GM12872 (cell line): ENCODE data around the gene DNAAF5.

Source experiments
- TF ChIP-seq, protein P1 (sequence below): IDR thresholded peaks from 3 replicates; pipeline ENCODE4 v1.5.1; 2011; ENCODE audit warnings: low read depth, mild to moderate bottlenecking, low read length, moderate library complexity; ENCODE audit not compliant: insufficient read depth

The DNAAF5 gene

DNA sequence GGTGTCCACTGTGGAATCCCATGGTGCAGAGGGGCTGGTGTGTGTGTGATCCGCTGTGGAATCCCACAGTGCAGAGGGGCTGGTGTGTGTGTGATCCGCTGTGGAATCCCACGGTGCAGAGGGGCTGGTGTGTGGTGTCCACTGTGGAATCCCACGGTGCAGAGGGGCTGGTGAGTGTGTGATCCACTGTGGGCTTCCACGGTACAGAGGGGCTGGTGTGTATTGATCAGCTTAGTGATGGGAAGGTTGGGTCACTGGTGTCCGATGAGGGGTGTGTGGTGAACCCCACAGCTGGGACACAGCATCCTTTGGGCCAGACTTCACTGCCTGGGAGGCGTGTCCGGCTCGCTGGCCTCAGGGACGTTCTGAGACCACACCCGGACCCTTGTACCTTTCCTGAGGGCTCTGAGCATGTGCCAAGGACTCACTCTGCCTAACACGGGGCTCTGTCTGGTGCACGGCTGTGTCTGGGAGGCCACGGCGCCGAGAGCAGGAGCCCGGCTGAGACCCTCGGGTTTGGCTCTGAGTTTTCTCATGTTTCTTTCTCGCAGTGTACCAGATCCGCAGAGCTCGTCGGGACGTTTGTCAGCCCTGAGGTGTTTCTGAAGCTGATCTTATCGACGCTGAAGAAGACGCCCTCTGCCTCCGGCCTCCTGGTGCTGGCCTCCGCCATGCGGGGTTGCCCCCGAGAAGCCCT is 29.9 kb downstream of the DNAAF5 start:
- TF ChIP-seq, protein P1, sequence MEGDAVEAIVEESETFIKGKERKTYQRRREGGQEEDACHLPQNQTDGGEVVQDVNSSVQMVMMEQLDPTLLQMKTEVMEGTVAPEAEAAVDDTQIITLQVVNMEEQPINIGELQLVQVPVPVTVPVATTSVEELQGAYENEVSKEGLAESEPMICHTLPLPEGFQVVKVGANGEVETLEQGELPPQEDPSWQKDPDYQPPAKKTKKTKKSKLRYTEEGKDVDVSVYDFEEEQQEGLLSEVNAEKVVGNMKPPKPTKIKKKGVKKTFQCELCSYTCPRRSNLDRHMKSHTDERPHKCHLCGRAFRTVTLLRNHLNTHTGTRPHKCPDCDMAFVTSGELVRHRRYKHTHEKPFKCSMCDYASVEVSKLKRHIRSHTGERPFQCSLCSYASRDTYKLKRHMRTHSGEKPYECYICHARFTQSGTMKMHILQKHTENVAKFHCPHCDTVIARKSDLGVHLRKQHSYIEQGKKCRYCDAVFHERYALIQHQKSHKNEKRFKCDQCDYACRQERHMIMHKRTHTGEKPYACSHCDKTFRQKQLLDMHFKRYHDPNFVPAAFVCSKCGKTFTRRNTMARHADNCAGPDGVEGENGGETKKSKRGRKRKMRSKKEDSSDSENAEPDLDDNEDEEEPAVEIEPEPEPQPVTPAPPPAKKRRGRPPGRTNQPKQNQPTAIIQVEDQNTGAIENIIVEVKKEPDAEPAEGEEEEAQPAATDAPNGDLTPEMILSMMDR = no peak

DNA sequence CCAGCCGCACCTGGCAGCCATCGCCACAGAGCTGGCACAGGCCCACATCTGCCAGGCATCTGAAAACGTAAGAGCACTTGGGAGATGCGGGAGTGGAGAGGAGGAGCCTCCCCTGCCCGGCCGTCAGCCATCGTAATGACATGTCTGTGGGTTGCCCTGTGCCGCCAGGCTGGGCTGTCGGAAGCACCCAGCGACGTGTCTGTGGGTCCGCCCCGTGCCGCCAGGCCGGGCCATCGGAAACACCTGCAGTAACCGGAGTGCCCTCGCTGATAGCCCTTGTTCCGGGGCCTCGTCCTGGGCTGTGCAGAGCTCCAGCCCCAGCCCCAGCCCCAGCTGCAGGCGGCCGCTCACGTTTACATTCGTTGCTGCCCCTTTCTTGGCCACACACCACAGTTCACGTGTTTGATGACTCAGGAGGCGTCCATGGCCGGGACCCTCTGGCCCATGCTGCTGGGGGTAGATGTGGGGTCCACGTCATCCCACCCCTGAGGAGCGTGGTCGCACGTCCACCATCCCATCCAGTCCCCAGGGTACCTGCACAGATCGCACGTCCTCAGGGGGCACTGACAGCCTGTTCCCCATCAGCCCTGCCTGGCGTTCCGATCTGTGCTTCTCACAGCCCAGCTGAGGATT is 30.5 kb downstream of the DNAAF5 start:
- TF ChIP-seq, protein P1 = no peak

DNA sequence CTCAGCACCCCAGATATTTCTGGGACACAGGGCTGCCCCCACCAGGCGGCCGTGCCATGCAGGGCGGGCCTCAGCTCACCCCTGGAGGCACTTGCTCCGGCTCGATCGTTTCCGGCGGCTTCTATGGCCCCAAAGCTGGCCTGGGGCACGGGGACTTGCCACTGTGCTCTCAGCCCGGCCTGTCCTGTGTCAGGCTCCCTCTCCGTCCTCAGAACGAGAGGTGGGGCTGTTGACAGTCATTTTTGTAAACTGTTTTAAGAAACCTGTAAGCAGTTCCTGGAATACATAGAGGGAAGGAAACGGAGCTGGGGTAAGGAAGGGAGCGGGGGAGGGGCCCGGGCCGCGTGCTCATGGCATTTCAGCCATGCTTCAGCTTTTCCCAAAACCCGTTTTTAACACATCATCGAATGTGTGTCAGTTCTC is 31.3 kb downstream of the DNAAF5 start:
- TF ChIP-seq, protein P1 = no peak

DNA sequence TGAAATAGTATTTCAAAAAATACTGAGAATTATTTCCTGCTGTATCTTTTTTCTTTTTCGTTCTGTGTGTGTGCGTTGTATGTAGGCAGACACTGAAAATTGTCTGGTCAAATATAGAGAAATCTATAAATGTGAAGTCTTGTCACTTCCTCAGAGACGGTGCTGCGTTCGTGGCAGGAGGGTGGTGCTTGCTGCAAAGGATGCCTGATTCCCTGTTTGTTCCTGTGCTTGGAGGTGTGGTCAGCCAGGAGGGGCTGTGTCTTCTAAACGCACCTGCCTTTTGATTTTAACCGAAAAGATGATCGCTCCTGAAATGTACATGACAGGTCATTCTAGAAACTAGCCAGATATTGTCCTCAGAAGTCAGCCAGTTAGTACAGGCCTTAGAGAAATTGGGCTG is 33.1 kb downstream of the DNAAF5 start:
- TF ChIP-seq, protein P1 = no peak

DNA sequence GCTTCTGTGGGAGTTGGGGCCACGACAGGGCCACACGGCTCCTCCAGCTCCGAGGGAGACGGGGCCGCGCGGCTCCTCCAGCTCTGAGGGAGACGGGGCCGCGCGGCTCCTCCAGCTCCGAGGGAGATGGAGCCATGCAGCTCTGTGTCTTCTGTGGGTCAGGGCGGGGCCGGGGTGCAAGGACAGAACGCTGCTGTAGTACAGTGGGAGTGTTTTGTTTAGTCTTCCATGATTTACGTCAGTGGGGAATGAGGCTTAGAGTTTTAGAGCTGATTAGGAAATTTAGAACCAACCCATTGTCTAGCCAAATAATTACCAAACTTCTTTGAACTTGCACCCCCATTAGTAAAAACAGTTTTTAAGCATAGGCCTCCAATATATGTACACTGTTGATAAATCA is 33.5 kb downstream of the DNAAF5 start:
- TF ChIP-seq, protein P1 = no peak

DNA sequence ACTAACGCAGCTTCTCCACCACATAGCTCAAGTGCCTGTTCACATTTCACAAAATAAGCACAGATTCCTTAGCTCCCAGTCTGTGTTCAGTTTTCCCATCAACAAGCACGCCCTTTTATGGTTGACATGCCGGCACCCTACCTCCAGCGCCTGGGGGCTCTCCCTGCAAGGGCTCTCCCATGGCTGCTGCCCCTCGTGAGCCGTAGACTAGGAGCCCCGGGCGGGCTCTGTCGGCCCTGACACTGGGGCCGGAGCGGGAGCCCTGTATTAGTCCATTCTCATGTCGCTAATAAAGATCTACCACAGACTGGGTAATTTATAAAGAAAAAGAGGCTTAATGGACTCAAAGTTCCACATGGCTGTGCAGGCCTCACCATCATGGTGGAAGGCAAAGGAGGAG is 34.6 kb downstream of the DNAAF5 start:
- TF ChIP-seq, protein P1 = no peak

DNA sequence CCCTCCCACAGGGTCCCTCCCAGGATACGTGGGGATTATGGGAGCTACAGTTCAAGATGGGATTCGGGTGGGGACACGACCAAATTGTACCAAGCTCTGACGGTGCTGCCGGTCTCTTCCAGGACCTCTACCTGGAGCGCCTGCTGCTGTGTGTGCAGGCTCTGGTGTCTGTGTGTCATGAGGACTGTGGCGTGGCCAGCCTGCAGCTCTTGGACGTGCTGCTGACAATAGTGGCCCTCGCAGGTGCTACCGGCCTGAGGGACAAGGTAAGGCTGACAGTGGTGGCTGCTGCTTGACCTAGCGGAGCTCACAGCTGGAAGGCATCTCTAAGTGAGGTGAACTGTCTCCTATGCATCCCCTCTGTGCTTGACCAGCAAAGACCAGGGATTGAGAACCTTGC is 35.1 kb downstream of the DNAAF5 start:
- TF ChIP-seq, protein P1 = no peak
